ENCODE measurements around the gene PROP1.

DNA sequence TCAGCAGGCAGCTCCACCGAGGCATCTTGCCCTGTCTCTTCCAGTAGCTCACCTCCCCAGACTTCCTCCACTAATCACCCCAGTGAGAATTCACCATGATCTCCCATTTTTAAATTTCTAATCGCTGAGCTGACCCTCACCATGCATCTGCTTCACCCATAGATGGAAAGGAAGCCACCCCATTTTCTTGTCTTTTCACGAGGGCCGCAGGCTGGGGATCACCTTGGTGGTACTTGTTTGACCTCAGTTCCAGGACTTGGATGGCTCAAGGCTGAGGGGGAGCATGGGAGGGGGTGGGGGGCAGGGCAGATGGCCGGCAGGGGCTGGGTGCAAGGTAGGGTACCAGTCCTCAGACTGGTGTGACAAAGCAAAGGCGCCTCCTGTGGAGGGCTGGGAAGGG, 3.6 kb downstream of the PROP1 start:
- TF ChIP-seq, protein P1, sequence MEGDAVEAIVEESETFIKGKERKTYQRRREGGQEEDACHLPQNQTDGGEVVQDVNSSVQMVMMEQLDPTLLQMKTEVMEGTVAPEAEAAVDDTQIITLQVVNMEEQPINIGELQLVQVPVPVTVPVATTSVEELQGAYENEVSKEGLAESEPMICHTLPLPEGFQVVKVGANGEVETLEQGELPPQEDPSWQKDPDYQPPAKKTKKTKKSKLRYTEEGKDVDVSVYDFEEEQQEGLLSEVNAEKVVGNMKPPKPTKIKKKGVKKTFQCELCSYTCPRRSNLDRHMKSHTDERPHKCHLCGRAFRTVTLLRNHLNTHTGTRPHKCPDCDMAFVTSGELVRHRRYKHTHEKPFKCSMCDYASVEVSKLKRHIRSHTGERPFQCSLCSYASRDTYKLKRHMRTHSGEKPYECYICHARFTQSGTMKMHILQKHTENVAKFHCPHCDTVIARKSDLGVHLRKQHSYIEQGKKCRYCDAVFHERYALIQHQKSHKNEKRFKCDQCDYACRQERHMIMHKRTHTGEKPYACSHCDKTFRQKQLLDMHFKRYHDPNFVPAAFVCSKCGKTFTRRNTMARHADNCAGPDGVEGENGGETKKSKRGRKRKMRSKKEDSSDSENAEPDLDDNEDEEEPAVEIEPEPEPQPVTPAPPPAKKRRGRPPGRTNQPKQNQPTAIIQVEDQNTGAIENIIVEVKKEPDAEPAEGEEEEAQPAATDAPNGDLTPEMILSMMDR (IDR thresholded peaks at IDR 0.05): no peak
- TF ChIP-seq, protein P2, sequence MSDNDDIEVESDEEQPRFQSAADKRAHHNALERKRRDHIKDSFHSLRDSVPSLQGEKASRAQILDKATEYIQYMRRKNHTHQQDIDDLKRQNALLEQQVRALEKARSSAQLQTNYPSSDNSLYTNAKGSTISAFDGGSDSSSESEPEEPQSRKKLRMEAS (IDR thresholded peaks at IDR 0.05): no peak
- TF ChIP-seq ZFP36 (IDR thresholded peaks at IDR 0.05; ENCODE audit: borderline replicate concordance, partially characterized antibody) (no peak), HDAC2 (IDR thresholded peaks at IDR 0.05) (no peak), ESRRA (IDR thresholded peaks at IDR 0.05; ENCODE audit: borderline replicate concordance, low read length) (no peak), EP300 (IDR thresholded peaks at IDR 0.05) (no peak), POLR2A (IDR thresholded peaks at IDR 0.05; ENCODE audit: low read length) (no peak), ZSCAN20 (CRISPR knock-in tag; IDR thresholded peaks at IDR 0.05) (no peak), KDM1A (IDR thresholded peaks at IDR 0.05; ENCODE audit: low read depth) (no peak), CEBPB (IDR thresholded peaks at IDR 0.05) (no peak)
- TF ChIP-seq, protein P3, sequence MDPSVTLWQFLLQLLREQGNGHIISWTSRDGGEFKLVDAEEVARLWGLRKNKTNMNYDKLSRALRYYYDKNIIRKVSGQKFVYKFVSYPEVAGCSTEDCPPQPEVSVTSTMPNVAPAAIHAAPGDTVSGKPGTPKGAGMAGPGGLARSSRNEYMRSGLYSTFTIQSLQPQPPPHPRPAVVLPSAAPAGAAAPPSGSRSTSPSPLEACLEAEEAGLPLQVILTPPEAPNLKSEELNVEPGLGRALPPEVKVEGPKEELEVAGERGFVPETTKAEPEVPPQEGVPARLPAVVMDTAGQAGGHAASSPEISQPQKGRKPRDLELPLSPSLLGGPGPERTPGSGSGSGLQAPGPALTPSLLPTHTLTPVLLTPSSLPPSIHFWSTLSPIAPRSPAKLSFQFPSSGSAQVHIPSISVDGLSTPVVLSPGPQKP (IDR thresholded peaks at IDR 0.05; ENCODE audit: low read depth, low read length): no peak

Measured in A549 (cell line).